Measurements from ENCODE around the gene VCX.
"Not testable (repeated sequence)": the region's sequence is repeated elsewhere in the genome, so short reads cannot be mapped to it uniquely, and the experiment has no call there.

The VCX gene

GRCh38 chrX:7842871-7843270 lies at the start of gene VCX:
VCX (plus strand) TSS chrX:7843171; CDS start chrX:7843204, 33 bp downstream.
- not testable (repeated sequence) for DNase-seq

DNA sequence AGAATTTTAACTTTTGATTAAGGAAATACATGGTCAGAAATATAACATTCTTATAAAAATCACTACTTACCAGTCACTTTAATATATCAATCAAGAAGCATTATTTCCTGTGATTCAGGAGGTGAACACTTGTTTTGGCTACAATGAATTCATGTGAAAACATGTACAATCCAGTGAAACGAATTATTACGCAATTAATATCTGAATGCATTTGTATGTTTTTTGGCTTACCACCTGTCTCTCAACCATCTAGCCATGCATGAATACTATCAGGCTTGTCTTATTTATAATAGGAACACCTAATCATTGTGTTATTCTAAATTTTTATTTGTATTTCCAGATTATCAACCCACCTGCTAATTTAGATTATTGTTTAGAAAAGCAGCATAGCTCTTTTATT lies 44.6 kb upstream of the VCX start:
- no peak for DNase-seq

DNA sequence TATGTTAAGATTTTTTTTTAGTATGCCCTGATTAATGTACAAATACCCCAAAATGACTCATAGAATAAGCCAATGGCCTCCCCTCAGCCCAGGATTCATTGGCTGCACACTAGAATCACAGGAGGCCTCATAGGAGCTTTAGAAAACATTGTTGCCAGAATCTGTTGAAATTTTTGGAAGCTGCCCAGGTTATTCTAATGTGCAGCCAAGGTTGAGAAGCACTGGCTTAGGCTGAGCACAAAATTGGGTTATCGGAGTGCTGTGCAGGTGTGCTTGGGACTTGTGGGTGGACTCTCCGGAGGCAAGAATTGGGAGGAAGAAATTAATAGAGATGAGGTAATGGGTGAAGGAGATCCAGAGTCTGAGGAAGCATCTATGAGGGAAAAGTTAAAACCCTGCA lies 41.3 kb upstream of the VCX start:
- DNase-seq = no peak

DNA sequence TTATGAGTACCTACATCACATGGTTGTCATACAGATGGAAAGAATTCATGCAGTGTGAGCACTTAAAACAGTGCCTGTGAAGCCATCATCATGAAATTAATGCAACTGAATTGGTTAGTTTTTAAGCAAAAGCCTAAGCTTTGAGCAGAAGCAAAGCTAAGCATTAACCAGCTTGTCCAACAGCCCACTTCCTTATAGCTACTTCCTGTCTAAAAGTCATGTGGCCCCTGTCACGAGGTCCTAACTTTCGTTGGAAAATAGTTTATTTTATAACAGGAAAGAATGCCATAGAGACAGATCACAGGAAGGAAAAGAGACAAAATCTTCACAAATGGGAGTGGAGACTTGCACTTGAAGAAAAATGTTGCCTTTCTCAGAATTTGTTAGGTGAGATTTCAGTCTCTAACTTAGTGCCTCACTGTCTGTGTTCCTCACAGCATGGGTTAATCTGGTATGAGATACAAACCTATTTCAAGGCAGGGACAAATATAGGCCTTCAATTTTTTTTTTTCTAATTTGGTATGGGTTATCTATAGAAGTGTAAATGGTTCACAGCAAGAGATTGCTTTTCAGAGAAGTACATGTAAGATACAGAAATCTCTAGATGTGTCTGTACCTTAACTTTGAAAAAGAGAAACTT lies 27.7 kb upstream of the VCX start:
- DNase-seq = no peak

DNA sequence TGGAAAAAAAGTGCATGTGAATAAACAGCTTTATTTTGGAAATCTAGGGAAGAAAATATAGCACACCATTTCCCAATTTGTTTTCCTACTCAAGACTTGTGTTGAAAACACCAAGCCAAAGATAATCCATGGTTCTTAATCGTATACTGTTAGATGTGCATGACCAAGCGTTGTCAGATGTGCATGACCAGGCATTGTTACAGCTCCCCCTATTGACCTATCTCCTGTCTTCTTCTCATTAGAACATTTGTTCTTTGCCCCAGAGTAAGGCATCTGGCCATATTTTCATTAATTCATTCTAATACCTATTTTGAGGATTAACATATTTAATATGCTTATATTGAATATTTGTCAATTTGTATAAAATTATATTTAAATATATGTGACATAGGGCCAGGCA lies 14.4 kb upstream of the VCX start:
- no peak for DNase-seq

DNA sequence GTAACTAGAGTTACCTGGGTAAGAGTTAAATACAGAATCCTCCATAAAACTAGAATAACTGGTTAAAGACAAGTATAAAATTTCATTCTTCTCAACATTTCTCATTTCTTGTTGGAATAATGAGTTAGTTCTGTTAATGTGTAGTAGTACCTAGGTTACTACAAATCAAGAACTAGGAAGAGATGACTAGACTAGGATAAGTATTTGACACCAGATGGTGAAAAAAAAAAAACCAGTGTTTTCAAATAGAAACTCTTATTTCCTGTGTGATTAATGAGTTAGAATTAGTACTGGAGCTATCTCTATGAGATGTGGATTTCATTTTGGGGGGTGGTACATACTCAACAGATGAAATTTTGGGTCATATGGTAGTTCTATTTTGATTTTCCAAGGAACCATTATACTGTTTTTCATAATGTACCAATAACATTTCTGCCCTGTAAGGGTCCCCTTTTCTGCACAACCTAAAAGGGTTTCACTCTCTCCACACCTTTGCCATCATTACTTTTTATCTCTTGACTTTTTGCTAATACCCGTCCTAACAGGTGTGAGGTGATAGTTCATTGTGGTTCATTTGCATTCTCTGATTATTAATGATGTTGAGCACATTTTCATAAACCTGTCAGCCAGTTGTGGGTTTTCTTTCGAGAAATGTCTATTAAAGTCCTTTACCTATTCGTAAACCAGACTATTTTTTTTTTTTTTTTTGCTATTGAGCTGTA lies 1.7 kb upstream of the VCX start:
- DNase-seq = no peak

DNA sequence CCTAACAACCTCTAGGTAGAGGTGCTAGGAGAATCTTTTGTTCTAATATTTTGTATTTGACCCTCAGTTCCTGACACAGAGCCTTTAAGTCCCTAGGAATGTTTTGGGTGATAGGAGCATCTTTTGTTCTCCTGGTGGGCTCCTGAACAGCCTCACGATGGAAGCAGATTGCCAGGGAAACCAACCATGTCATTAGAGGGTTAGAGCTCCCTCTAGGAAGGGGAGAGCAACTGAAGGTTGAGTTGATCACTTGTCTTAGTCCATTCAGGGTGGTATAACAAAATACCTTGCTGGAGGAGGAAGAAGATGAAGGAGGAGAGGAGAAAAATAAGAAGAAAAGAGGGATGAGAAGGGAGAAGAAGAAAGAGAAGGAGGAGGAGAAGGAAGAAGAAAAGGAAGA lies 9.2 kb downstream of the VCX start:
- DNase-seq = no peak

DNA sequence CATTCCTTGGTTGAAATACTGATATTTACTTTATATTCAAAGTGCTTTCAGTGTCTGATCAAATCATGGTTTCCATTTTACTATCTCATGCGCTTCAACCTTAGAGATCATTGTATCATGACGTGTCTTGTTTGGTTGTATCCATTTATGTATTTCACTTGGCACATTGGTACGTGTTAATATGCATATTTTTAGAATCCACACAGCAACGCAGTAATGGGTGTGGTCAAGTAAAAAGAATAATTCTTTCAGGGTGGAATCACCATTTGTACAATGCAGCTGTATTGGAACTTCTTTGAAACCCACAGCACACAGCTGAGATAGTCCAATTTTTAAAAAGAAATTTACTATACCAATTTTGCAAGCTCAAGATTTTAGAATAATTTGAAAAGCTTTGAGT lies 29.1 kb downstream of the VCX start:
- DNase-seq = no peak

GRCh38 chrX:7876957-7877356 lies 34.0 kb downstream of the VCX start:
- no peak for DNase-seq

DNA sequence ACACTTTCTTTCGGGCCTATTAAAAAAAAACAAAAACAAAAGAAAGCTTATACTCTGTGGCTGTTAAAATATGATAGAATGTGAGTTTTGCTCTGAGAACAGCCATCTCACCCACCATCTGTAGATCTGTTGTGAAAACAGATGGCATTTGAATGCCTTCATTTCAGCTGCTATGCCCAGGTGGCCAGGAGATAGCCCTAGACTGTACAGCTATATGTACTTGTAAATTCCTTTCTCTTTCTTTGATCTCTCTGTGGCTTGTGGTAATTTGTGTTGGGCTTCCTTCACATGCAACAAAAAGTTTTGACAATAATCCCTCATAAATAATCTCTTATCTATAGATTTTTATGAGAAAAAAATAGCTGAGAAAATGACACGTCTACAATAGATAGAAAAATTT lies 46.2 kb downstream of the VCX start:
- DNase-seq = no peak

- DNase-seq = no peak
Observed at GRCh38 chrX:7889680-7890079, 46.7 kb downstream of the VCX start.

DNA sequence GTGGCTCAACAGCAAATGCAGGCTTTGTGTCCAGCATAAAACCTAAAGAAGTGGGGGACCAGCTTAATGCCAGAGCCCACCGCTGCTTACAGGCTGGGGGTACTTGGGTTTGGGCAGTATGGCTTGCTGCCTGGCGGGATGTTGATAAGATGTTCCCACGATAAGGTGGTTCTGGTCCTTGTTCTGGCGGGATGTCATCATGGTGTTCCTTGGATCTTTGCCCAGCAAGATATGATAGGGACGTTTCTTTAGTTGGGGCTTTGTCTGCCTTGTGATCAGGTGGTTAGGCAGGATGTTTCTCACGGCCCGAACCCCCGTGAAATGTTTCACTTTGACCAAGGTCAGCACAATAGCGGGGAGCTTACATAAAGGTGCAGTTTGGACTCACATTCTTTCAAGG lies 49.0 kb downstream of the VCX start:
- DNase-seq = no peak
